NCI-H2227 (cell line): Measurements from ENCODE around the gene NR5A2.

Experiments
- DNase-seq: peaks from one replicate; lab custom pipeline; 2025; ENCODE audit not compliant: unreplicated experiment; lab: John Stamatoyannopoulos, UW

NR5A2 gene

DNA sequence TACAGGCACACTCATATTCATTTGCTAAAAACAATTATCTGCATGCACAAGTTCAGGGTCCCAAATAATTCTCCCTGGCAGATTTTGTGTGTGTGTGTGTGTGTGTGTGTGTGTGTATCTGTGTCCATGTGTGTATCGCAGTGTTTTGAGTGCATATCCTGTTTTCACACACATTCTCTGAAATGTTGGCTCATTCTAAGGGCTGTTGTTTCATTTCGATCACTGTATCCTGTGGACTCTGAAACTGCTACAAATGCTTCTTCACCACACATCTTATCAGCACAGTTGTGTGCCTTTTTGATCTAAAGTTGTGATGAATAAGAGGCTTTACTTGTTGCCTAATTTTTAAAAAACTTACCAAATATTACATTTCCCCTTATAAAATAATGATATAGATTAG lies 34.6 kb downstream of the NR5A2 start:
- no peak for DNase-seq

DNA sequence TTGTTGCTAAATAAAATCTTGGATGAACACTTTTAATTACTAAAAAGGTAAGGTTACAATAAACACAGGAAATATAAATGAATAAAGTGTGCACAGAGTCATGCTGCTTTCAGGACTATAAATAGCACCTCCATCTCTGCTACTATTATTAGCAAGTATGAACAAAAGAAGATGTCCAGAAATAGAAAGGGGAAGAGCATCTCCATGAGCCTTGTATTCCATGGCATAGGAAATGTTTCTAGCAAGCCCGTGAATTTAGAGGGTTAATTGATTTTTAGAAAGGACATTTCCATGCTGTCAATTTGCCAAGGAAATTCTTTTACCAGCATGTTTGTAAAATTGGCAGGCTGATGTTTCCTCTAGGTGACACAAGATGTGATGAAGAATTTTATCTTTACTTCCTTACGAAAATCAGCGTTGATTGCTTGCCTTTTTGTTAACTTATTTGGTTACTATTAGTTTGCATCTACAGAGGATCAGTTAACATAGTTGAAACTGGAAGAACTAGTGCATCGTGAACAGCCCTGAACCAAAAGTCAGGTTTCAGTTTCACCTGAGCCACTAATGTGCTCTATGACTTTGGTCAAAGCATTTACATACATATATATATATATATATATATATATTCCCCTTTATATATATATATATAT lies 45.3 kb downstream of the NR5A2 start:
- no peak for DNase-seq

DNA sequence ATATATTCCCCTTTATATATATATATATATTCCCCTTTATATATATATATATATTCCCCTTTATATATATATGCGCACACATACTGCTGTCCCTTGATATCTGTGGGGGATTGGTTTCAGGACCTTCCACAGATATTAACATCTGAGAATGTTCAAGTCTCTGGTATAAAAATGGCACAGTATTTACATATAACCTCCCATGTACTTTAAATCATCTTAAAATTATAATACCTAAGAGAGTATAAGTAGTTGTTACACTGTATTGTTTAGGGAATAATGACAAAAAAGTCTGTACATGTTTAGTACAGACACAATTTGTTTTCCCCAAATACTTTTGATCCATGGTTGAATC lies 45.8 kb downstream of the NR5A2 start:
- no peak for DNase-seq

DNA sequence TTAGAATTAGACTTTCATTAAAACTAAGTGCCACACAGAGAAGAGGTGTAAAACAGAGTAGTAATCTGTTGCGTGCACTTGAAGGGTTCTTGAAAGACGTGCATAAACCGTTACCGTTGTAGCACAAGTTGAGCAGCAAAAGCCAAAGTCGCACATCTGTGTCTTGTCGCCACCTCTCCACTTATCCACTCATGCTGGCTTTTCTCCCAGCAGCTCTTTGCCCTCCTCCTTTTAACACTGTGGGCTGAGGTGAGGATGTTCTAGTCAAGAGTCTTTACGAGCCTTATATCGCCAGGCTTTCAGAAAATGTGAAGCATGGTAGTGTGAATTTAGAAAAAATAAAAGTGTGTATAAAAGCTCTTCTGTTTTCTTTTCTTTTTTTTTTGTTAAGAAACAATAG lies 48.0 kb downstream of the NR5A2 start:
- DNase-seq: peak; percentile 59

DNA sequence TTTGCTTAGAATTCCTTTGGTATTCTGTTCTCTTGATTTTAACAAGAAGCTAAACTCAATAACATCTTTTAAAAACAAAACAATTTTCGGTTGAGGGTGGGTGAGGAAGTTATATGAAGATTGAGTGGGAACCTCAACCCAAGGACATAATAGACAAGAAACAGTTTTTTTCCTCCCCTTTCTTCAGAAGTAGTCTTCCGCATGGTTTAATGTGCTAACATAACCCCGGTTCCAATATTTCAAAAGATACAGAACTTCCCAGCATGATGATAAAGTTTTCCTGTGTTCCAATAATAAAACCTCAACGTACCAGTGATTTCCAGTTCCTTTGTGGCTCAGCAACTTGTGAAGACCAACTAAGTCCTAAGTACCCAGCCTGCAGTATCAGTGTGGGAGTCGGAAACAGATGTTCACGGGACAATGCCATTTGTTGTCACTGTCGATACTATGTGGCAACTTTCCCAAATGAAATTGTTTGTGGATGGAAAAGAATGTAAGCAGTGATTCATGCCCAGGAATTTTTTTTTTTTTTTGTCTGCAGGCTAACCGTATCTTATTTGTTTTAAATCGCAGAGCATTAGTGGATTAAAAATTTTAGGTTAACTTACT lies 48.5 kb downstream of the NR5A2 start:
- no peak for DNase-seq

DNA sequence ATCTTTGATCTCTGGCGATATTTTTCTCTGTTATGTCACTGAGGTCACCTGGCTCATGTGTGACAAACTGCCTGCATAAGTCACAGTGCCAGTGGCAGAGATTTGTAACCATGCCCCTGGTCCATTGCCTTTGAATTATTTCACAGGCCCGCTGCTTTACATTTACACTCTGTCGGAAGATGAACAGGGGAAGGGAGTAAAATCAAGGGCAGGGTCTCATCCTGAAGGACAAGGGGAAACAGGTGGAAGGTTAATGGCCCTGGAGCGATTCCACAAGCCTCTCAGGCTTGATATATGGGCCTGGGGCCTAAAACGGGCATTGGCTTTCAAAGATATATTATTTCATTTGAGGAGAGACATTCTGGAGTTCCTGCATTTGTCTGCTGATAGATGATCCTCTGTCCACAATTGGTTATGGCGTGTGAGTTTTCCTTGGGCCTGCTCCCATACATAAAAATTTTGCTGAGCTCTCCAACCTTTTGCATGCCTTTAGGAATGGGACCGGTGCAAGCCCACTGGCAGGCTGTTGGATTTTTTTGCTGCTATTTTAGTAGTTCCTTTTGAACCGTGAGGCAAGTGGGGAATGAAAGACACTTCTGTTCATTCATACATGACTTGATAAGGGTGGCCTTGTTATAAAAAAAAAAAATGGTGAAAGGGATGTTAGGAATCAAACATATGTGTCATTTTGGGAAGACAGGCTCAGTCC lies 51.9 kb downstream of the NR5A2 start:
- DNase-seq: no peak

DNA sequence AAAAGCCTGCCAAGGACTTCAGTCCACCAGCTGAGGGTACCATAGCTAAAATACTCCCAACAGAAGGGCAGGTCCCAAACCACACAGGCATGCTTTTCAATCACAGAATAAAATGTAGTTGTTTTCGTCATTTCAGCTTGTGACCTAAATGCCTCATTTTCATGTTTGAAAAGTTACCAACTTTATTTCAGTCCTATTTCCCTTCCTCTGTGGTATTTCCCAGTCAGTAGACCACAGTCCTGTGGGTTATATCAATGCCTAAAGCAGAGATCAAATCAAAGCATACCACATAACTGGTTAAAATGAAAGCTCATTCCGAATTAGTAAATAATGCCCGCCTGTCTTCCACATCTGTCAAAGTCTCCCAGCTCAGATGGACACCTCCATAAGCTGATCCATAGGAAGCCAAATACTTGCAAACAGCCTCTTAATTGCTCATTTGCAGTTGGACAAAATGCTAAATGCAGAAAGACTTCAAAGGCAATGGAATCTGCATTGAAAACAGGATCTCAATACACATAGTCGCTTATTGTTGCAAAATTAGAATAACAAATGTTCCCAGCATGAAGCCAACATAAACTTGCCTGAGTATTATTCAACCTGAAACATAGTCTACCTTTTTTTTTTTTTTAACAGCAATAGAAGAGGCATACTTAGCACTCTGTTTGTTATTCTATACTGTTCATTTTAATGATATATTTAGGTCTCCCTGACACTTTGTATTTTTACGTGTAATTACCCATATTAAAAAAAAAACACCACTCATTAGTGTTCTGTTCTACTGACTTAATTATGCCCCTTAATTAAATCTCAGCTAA lies 53.9 kb downstream of the NR5A2 start:
- DNase-seq: no peak

DNA sequence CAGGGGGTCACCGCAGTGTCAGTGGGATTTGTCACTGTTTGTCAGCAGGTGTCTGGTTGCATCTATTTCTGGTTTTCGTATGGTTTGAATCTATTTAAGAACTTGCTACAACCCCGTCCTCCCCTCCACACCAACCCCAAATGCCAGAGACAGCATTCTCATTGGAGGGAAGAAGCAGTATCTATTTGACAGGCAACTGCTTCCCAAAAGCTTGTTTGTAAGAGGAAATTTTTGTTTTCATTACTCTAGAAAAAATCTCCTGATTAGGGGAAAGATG lies 54.4 kb downstream of the NR5A2 start:
- no peak for DNase-seq

DNA sequence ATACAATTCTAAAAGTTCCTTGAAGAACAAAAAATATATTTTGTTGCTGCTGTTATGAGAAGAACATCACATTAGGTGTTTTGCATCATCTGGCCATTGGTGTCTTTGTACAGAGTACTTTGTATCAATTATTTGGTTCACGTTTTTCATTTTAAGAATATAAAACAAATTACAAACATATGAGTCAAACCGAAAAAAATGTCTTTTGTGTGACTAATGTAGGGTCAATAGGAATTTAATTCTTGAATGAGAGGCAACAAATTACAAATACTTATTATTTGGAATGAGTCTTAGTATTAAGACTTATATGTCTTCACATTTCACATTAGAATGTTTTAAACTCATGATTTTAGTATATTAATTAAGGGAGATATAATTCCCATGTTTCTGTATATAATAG lies 54.8 kb downstream of the NR5A2 start:
- DNase-seq: no peak

DNA sequence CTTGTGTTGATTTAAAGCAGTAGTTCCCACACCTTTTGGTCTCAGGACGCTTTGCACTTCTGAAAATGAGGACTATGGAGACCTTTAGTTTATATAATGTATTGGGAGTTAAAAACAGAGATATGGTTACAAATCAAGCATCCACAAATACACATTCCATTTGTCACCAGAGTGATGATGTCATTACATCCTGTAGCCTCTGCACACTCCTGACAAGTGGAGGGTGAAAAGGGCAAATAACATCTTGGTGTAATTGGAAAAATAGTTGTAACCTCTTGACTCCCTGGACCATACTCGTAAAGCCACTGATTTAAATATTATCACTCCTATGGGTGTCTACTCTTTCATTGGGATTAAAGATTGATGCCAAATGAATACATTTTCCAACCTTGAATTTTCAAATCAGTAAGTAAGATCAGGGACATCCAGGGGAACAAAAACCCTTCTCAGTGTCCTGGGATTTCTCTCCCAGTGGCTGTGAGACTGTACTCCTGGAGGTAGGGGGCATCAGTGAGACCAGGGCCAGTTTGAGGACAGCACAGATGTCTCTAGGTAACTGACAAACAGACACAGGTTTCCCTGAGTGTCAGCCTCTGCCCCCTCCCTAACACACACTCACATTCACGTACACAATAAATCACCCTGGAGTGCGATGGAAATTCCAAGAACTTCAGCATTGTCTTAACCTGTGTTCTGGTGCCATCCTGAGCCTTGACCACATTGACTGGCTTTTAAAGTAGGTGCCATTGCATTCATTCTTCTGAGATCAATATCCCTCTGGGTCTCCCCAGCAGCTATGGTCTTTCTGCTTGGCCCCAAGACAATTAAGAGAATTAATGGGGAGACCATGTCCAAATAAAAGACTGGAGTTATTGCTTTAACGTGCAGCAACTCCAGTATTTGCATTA lies 63.0 kb downstream of the NR5A2 start:
- no peak for DNase-seq

DNA sequence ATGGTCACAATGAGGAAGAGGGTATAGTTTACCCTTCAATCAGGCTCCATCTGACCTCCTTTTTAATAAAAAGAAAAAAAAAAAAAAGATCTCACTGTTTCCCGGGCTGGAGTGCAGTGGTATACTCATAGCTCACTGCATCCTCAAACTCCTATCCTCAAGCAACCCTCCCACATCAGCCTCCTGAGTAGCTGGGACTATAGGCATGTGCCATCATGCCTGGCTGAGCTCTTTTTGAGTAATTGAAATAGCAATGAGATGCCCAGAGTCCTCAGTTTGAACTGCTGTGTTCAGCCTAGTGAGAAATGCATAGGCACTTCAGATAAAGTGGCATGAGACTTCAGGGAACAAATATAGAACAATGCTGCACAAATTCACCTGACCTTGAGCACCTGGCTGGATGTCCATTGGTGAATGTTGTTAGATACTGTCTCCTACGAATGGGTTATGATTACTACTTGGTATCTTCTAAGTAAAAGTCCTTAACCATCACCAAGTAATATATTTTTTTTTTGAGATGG lies 67.6 kb downstream of the NR5A2 start:
- DNase-seq: no peak

DNA sequence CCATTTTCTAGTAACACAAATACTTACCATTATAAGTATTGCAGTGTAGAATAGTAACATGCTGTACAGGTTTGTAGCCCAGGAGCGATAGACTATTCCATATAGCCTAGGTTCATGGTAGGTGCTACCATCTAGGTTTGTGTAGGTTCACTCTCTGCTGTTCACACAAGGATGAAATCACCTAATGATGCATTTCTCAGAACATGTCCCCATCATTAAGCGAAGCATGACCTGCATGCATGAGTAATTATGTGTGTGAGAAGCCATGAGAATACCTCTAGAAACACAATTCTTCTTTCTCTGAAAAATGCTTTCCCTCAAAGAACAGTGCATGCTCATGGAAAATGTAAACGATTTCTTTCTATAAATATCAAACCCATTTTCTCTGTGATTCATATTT lies 69.3 kb downstream of the NR5A2 start:
- no peak for DNase-seq

DNA sequence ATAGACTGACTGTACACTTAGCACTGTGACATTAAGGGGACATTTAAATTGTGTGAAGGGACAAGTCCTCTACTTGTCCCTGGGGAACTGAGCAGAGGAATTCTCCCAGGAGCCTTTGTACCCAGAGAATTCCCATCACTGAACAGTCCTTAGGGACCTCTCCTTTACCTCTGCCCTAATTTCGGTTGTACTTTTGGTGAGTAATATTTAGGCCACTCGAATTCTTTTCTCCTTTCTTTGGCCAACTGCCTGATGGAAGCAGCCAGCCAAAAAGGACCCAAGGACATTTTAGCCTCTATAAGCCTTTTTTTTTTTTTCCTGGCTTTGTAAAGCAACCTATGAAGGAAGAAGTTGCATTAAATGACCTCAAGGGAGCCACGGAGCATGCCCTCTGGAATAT lies 71.5 kb downstream of the NR5A2 start:
- DNase-seq: no peak

DNA sequence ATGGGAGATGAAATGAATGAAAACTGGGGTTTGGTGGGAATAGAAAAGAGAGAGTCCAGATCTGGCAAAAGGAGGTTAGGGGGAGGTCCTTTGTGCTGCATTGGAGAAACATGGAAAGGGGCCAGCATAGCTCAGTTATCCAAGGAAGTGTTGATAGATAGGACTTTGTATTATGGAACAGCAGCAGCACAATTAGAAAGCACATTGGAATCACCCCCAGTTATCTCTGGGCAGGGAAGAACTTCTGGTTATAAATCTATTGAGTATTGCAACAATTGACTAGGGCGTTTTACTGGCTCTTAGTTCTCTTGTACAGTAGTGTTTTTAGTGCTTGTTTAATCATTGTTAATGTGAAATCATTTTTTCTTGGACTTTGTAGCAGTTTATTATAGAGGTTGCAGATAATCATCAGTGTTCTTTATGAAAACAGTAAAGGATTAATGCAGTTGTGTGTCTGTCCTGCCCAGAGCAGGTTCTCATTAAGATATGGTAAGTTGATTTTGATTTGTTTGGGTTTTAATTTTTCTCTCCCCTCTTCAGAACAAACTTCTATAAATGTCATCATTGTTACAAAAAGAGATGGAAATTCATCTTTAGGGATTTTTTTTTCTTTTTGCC lies 76.6 kb downstream of the NR5A2 start:
- no peak for DNase-seq

DNA sequence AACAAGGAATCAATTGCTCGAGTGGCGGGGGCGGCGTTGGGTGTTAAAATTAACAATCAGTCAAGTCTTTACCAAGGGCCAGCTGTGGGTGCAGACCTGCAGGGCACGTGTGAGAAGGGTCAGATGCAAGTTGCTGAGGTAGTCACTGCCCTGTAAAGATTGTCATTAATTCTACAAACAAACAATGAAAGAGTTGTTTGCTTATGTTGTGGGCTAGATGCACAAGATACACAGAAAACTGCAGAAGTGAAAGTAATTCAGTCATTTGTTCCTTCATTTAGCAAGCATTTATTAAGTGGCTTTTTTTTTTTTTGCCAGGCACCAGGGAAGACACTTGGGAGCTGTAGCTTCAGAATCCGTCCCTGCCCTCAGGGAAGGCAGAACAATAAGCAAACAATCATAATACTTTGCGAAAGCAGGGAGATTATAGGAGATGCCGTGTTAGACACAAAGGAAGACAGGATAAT lies 79.5 kb downstream of the NR5A2 start:
- peak; percentile 40 for DNase-seq

DNA sequence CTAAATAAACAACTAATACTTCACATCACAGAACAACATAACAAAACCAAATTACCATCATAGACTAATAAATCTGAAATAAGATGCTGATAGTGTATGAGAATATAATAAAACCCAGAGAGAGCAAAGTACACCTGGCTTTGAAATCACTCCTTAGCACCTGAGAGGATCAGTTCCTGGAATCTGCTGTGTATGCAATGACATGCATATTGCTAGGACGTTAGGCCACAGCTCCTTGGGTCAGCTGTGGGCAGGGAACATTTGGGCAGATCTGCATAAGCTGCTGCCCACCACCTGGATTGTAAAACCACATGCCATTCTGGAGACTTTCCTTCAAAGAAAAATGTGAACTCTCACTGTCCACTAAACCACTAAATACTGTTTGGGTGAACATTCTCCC lies 81.1 kb downstream of the NR5A2 start:
- DNase-seq: no peak

DNA sequence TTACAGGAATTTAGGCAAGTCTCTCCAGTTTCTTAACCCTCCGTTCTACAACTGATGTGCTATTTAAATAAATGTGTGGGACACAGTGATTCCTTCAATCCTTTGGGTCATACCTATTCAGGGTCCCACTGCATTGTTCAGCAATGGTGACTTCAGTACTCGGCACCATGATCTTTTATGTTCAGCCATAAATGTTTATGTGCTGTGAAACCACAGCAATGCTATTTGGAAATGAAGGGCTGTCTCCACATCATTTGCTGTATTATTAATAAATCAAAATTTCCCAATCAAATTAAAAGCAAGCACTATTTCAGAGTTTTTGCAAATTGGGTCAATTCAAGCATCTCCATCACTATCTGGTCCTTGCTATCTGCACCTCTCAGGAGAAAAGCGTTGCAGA lies 84.8 kb downstream of the NR5A2 start:
- DNase-seq: no peak

DNA sequence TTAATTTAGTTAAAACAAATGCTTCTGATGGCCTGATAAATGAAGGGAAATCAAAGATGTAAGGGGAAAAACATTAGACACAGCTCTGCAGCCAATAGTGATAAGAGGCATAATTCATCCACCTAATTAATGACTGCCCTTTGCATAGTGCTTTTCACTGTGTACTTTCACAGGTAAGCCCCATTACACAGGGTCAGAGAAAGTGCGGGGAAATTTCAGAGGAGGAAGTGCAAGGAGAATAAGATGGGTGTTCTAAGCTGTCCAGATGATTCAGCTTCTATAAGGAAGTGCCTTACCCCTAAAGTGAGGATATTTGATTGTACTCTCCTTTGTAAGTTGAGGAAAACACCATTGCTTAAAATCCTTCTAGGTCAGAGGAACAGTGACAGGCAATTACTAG lies 88.0 kb downstream of the NR5A2 start:
- no peak for DNase-seq

DNA sequence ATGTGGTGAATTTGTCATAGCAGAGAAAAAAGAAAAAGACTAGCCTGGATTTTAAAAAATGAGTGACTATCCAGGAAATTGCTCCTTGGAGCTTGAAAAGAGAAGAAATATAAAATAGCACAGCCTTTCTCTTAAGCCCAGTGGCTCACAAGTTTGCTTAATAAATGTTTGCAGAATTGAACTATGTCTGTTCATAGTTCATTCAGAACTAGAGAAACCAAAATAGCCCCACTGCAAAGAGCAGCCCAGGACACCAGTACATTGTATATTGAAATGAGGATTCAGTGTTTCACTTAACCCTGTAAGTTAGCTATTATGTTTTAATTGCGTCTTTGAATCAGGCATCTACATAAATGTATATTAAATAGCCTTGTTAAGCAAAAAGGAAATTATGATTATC lies 88.8 kb downstream of the NR5A2 start:
- DNase-seq: no peak

DNA sequence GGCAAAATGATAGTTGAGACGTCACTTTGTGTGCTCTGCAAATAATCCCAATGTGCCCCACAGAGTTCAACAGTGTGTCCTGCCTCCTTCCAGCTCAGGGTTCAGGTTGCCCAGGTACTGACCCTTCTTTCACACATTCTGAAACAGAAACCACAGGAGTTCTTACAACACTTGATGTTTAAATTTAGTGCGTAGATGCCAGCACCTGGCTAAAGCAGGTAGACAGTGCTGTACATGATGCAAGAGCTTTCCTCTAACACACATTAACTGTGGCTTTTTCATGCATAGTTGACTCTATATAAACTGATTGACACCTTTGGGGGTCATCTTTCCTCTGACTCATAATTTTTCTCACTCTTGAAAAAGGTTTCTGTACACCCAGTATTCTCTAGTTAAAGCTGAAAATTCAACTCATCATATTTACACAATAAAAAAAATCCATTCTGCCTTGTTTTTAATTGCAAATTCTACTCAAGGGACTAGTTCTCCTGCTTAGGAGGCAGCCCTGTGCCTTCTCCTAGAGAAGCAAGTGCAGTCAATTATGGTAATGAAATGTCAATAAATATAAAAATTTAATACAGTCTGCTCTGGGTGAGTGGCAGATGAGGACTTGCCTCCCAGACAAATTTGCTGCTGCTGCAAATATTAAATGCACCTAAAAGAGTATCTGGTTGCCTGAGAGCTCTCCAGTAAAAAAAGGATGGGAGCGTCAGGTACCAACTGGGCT lies 91.4 kb downstream of the NR5A2 start:
- DNase-seq: no peak
